ENCODE results near the gene NMNAT2. TPM values are rescaled to one million over a fixed set of nuclear protein-coding genes. Genes with fewer than 3 reads are reported as not detected.

NMNAT2 gene
- total RNA-seq, 1 experiment from 2014 or later = 0.17 TPM

DNA sequence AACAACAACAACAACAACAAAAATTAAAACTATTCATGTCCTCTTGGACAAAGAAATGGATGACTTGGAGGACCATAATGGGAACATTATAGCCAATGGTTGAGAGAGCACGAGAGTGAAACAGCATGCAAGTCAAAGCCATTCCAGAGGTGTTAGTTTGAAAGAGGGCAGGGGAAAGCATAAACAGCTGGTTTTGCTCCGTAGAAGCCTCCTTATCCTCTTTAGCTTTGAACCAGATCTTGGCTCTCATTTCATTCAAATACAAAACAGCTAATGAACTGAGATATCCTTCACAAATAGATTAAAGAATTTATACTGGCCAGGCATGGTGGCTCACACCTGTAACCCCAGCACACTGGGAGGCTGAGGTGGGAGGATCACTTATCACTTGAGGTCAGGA lies 45.4 kb upstream of the NMNAT2 start:
- DNase-seq (ENCODE audit: low spot score) = no peak
- TF ChIP-seq CTCF (conservative IDR thresholded peaks at IDR 0.05; ENCODE audit: low read depth, low read length) = no peak
- no peak for TF ChIP-seq EZH2 (IDR thresholded peaks at IDR 0.05; ENCODE audit: borderline replicate concordance, low read depth, low read length, poor library complexity, severe bottlenecking)
- BruUV-seq (replicated peaks) = no TSS peak
- POLR2A ChIA-PET (ENCODE audit: low non-redundant PET) = no interaction called here
- no peaks in the 10 kb centered on the region for H3K27me3 ChIP-seq (replicated peaks; ENCODE audit: insufficient read depth, low read depth, low read length, poor library complexity)
- no peak overlapping the region for H3K27ac ChIP-seq (ENCODE audit: low read depth, low read length, poor library complexity, severe bottlenecking)
- CTCF ChIA-PET = no interaction called here
- H3K4me3 ChIP-seq (ENCODE audit: low read depth, low read length, poor library complexity, severe bottlenecking) = no peak overlapping the region
- H3K9me3 ChIP-seq (ENCODE audit: low read depth, low read length, poor library complexity, severe bottlenecking) = no peaks in the 10 kb centered on the region
- no peaks in the 10 kb centered on the region for H3K36me3 ChIP-seq (ENCODE audit: insufficient read depth, low read length, poor library complexity, severe bottlenecking)
- H3K4me1 ChIP-seq (ENCODE audit: insufficient read depth, low read length, poor library complexity, severe bottlenecking) = no peaks in the 10 kb centered on the region
- intact Hi-C loops (cut with micrococcal nuclease; ENCODE audit: unreplicated experiment) = no loop called here

DNA sequence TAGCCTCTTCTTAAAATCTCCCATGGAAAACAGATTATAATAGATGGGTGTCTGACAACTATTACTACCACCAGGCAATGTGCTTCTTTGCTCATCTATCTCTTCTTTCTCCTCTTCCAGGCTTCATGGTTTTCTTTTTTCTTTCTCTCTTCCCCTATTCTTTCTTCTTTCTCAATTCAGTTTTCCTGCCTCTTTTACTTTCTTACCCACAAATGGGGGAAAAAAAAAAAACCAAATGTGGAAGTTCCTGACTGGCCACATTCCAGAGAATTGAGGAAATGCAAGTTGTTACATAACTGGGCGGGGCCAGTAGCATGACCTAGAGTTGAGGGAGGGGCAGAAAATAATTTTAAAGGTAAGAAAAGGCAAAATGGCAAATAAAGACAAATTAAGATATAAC lies 43.2 kb upstream of the NMNAT2 start:
- no peak overlapping the region for H3K27ac ChIP-seq (ENCODE audit: low read depth, low read length, poor library complexity, severe bottlenecking)
- BruUV-seq (replicated peaks) = no TSS peak
- H3K36me3 ChIP-seq (ENCODE audit: insufficient read depth, low read length, poor library complexity, severe bottlenecking) = no peaks in the 10 kb centered on the region
- no peak overlapping the region for H3K4me3 ChIP-seq (ENCODE audit: low read depth, low read length, poor library complexity, severe bottlenecking)
- DNase-seq (ENCODE audit: low spot score) = no peak
- TF ChIP-seq CTCF (conservative IDR thresholded peaks at IDR 0.05; ENCODE audit: low read depth, low read length) (no peak), EZH2 (IDR thresholded peaks at IDR 0.05; ENCODE audit: borderline replicate concordance, low read depth, low read length, poor library complexity, severe bottlenecking) (no peak)
- intact Hi-C loops (cut with micrococcal nuclease; ENCODE audit: unreplicated experiment) = no loop called here
- ChIA-PET CTCF (no interaction called here), POLR2A (ENCODE audit: low non-redundant PET) (no interaction called here)
- no peaks in the 10 kb centered on the region for H3K27me3 ChIP-seq (replicated peaks; ENCODE audit: insufficient read depth, low read depth, low read length, poor library complexity)
- H3K9me3 ChIP-seq (ENCODE audit: low read depth, low read length, poor library complexity, severe bottlenecking) = no peaks in the 10 kb centered on the region
- H3K4me1 ChIP-seq (ENCODE audit: insufficient read depth, low read length, poor library complexity, severe bottlenecking) = no peaks in the 10 kb centered on the region

GRCh38 chr1:183460596-183460995 lies 42.4 kb upstream of the NMNAT2 start:
- Histone ChIP-seq H3K27me3 (replicated peaks; ENCODE audit: insufficient read depth, low read depth, low read length, poor library complexity) (no peaks in the 10 kb centered on the region), H3K36me3 (ENCODE audit: insufficient read depth, low read length, poor library complexity, severe bottlenecking) (no peaks in the 10 kb centered on the region), H3K9me3 (ENCODE audit: low read depth, low read length, poor library complexity, severe bottlenecking) (no peaks in the 10 kb centered on the region), H3K4me3 (ENCODE audit: low read depth, low read length, poor library complexity, severe bottlenecking) (no peak overlapping the region), H3K4me1 (ENCODE audit: insufficient read depth, low read length, poor library complexity, severe bottlenecking) (no peaks in the 10 kb centered on the region), H3K27ac (ENCODE audit: low read depth, low read length, poor library complexity, severe bottlenecking) (no peak overlapping the region)
- POLR2A ChIA-PET (ENCODE audit: low non-redundant PET) = no interaction called here
- intact Hi-C loops (cut with micrococcal nuclease; ENCODE audit: unreplicated experiment) = no loop called here
- CTCF ChIA-PET = interaction anchor here (0.7 kb wide), 1 partner anchor 1607 kb away, joined by 9 read pairs; no protein-coding TSS in a partner anchor
- no peak for DNase-seq (ENCODE audit: low spot score)
- TF ChIP-seq CTCF (conservative IDR thresholded peaks at IDR 0.05; ENCODE audit: low read depth, low read length) = no peak
- no peak for TF ChIP-seq EZH2 (IDR thresholded peaks at IDR 0.05; ENCODE audit: borderline replicate concordance, low read depth, low read length, poor library complexity, severe bottlenecking)
- BruUV-seq (replicated peaks) = no TSS peak
